ENCODE results near the gene EGF.

Gene EGF

GRCh38 chr4:110007217-110007616 lies 94.5 kb downstream of the EGF start:
- Histone ChIP-seq H3K4me3 (ENCODE audit: low read depth, low read length, poor library complexity, severe bottlenecking) (no peak overlapping the region), H3K9me3 (ENCODE audit: low read length) (no peaks in the 10 kb centered on the region), H3K4me2 (ENCODE audit: low read length) (no peak overlapping the region), H3K9ac (ENCODE audit: low read length) (no peak overlapping the region), H3F3A (ENCODE audit: insufficient read depth, low read length) (no peaks in the 10 kb centered on the region), H3K36me3 (ENCODE audit: insufficient read depth, low read length) (no peaks in the 10 kb centered on the region), H2AFZ (ENCODE audit: low read length) (no peak overlapping the region), H3K9me2 (ENCODE audit: low read depth, low read length) (no peaks in the 10 kb centered on the region), H4K20me1 (ENCODE audit: insufficient read depth, low read length) (no peaks in the 10 kb centered on the region), H3K4me1 (ENCODE audit: insufficient read depth, low read length, severe bottlenecking) (no peaks in the 10 kb centered on the region), H3K27ac (ENCODE audit: low read depth, low read length, poor library complexity, severe bottlenecking) (no peak overlapping the region), H3K79me2 (ENCODE audit: insufficient read depth, low read length) (no peaks in the 10 kb centered on the region), H3K27me3 (ENCODE audit: insufficient read depth, low read length) (no peaks in the 10 kb centered on the region)
- no peak for TF ChIP-seq CTCF (IDR thresholded peaks at IDR 0.05; ENCODE audit: low read length)
- no peak for TF ChIP-seq EZH2 (IDR thresholded peaks at IDR 0.05; ENCODE audit: borderline replicate concordance, low read length)

- Histone ChIP-seq H3K27me3 (ENCODE audit: insufficient read depth, low read length) (no peaks in the 10 kb centered on the region), H3K4me2 (ENCODE audit: low read length) (no peak overlapping the region), H3F3A (ENCODE audit: insufficient read depth, low read length) (no peaks in the 10 kb centered on the region), H2AFZ (ENCODE audit: low read length) (no peak overlapping the region), H4K20me1 (ENCODE audit: insufficient read depth, low read length) (no peaks in the 10 kb centered on the region), H3K4me3 (ENCODE audit: low read depth, low read length, poor library complexity, severe bottlenecking) (no peak overlapping the region), H3K27ac (ENCODE audit: low read depth, low read length, poor library complexity, severe bottlenecking) (no peak overlapping the region), H3K9ac (ENCODE audit: low read length) (no peak overlapping the region), H3K4me1 (ENCODE audit: insufficient read depth, low read length, severe bottlenecking) (no peaks in the 10 kb centered on the region), H3K79me2 (ENCODE audit: insufficient read depth, low read length) (no peaks in the 10 kb centered on the region), H3K9me3 (ENCODE audit: low read length) (no peaks in the 10 kb centered on the region), H3K9me2 (ENCODE audit: low read depth, low read length) (no peaks in the 10 kb centered on the region), H3K36me3 (ENCODE audit: insufficient read depth, low read length) (no peaks in the 10 kb centered on the region)
- TF ChIP-seq EZH2 (IDR thresholded peaks at IDR 0.05; ENCODE audit: borderline replicate concordance, low read length), result no peak
- no peak for TF ChIP-seq CTCF (IDR thresholded peaks at IDR 0.05; ENCODE audit: low read length)
These were observed 95.9 kb downstream of the EGF start for GRCh38 chr4:110008540-110008939.

- Histone ChIP-seq H3K4me3 (ENCODE audit: low read depth, low read length, poor library complexity, severe bottlenecking) (no peak overlapping the region), H3K36me3 (ENCODE audit: insufficient read depth, low read length) (no peaks in the 10 kb centered on the region), H3K27ac (ENCODE audit: low read depth, low read length, poor library complexity, severe bottlenecking) (no peak overlapping the region), H3K9me2 (ENCODE audit: low read depth, low read length) (no peaks in the 10 kb centered on the region), H3K27me3 (ENCODE audit: insufficient read depth, low read length) (no peaks in the 10 kb centered on the region), H3F3A (ENCODE audit: insufficient read depth, low read length) (no peaks in the 10 kb centered on the region), H2AFZ (ENCODE audit: low read length) (no peak overlapping the region), H3K4me2 (ENCODE audit: low read length) (no peak overlapping the region), H3K9me3 (ENCODE audit: low read length) (no peaks in the 10 kb centered on the region), H3K79me2 (ENCODE audit: insufficient read depth, low read length) (no peaks in the 10 kb centered on the region), H3K9ac (ENCODE audit: low read length) (no peak overlapping the region), H3K4me1 (ENCODE audit: insufficient read depth, low read length, severe bottlenecking) (no peaks in the 10 kb centered on the region), H4K20me1 (ENCODE audit: insufficient read depth, low read length) (no peaks in the 10 kb centered on the region)
- TF ChIP-seq CTCF (IDR thresholded peaks at IDR 0.05; ENCODE audit: low read length) (no peak), EZH2 (IDR thresholded peaks at IDR 0.05; ENCODE audit: borderline replicate concordance, low read length) (no peak)
These were observed 96.9 kb downstream of the EGF start for GRCh38 chr4:110009550-110009949.

All from OCI-LY1 (cell line).